Measurements from ENCODE around the gene SERPIND1. TPM values are rescaled to one million over a fixed set of nuclear protein-coding genes. Genes with fewer than 3 reads are reported as not detected.

The SERPIND1 gene
- total RNA-seq, 1 donor from 2014 or later = not detected

- Mint-ChIP-seq H3K36me3 (peaks cover 3% of the 10 kb centered on the region), H3K4me1 (peaks cover 16% of the 10 kb centered on the region), H3K4me3 (no peak overlapping the region), H3K27ac (no peak overlapping the region), H3K9me3 (no peaks in the 10 kb centered on the region), H3K27me3 (ENCODE audit: low read depth) (no peaks in the 10 kb centered on the region)
- DNase-seq (ENCODE audit: low spot score in 2 of 2, unreplicated experiment in 2 of 2) = no peak
- TF ChIP-seq, protein P1, sequence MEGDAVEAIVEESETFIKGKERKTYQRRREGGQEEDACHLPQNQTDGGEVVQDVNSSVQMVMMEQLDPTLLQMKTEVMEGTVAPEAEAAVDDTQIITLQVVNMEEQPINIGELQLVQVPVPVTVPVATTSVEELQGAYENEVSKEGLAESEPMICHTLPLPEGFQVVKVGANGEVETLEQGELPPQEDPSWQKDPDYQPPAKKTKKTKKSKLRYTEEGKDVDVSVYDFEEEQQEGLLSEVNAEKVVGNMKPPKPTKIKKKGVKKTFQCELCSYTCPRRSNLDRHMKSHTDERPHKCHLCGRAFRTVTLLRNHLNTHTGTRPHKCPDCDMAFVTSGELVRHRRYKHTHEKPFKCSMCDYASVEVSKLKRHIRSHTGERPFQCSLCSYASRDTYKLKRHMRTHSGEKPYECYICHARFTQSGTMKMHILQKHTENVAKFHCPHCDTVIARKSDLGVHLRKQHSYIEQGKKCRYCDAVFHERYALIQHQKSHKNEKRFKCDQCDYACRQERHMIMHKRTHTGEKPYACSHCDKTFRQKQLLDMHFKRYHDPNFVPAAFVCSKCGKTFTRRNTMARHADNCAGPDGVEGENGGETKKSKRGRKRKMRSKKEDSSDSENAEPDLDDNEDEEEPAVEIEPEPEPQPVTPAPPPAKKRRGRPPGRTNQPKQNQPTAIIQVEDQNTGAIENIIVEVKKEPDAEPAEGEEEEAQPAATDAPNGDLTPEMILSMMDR (IDR thresholded peaks at IDR 0.05; ENCODE audit: unreplicated experiment) = no peak
Observed at GRCh38 chr22:20774882-20775281, 969 bp downstream of the SERPIND1 start.

- TF ChIP-seq, protein P1 (IDR thresholded peaks at IDR 0.05; ENCODE audit: unreplicated experiment) = no peak
- H3K27ac Mint-ChIP-seq = no peak overlapping the region
- DNase-seq (ENCODE audit: low spot score in 2 of 2, unreplicated experiment in 2 of 2) = no peak
- H3K27me3 Mint-ChIP-seq (ENCODE audit: low read depth) = no peaks in the 10 kb centered on the region
- H3K36me3 Mint-ChIP-seq = peaks cover 3% of the 10 kb centered on the region
- H3K4me1 Mint-ChIP-seq = peaks cover 16% of the 10 kb centered on the region
- no peaks in the 10 kb centered on the region for H3K9me3 Mint-ChIP-seq
- H3K4me3 Mint-ChIP-seq = no peak overlapping the region
Observed at GRCh38 chr22:20775342-20775895, 1.5 kb downstream of the SERPIND1 start.

DNA sequence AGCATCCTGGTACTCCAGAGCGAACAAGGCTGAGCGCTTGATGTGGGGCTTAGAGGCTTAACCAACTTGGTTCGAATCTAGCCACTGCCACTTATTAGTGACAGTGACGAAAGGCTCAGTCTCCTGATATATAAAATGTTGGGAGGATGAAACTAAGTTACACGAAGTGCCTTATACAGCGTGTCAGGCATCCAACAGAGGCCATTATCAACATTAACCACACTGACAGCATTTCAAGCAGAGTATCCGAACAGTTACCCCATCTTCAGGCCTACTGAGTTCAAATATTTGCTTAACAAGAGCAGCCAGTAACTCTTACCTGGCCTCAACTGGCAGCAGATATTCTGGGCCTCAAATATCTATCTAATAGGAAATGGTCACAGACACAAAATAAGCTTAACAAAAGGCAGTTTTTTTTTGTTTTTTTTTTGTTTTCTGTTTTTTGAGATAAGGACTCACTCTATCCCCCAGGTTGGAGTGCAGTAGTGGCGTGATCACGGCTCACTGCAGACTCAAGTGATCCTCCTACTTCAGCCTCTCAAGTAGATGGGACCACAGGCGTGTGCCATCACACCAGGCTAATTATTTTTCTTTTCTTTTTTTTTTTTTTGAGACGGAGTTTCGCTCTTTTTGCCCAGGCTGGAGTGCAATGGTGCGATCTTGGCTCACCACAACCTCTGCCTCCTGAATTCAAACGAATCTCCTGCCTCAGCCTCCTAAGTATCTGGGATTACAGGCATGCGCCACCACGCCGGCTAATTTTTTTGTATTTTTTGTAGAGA is 2.9 kb downstream of the SERPIND1 start:
- peaks cover 3% of the 10 kb centered on the region for H3K36me3 Mint-ChIP-seq
- no peaks in the 10 kb centered on the region for H3K27me3 Mint-ChIP-seq (ENCODE audit: low read depth)
- no peak overlapping the region for H3K27ac Mint-ChIP-seq
- H3K4me3 Mint-ChIP-seq = no peak overlapping the region
- TF ChIP-seq, protein P1 (IDR thresholded peaks at IDR 0.05; ENCODE audit: unreplicated experiment) = no peak
- no peaks in the 10 kb centered on the region for H3K9me3 Mint-ChIP-seq
- H3K4me1 Mint-ChIP-seq = peaks cover 16% of the 10 kb centered on the region
- no peak for DNase-seq (ENCODE audit: low spot score in 2 of 2, unreplicated experiment in 2 of 2)

DNA sequence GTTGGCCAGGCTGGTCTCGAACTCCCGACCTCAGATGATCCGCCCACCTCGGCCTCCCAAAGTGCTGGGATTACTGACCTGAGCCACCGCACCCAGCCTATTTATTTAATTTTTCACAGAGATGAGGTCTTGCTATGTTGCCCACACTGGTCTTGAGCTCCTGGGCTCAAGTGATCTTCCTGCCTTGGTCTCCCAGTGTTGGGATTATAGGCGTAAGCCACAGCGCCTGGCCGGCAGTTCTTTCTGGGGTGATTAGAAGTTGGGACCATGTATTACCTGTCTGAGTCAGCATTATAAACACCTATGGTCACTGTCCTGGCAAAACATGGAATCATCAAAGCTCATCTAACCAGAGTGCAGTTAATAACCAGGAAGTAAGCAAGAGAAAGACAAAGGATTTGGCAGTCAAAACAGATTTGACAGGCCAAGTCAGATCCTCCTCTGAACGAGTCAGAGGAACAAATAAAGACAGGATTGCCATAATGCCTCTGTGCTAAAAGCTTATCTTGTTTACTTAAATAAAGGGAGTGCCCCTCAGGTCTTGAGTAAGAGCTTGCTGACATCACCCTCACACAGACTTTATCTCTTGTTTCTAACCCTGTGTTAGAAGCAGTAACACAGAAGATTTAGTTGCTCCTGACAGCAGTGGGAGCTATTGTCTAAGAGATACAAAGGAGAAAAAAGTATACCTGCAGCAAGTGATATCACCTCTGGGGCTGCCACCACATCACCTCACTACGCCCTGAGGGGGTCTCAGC is 3.7 kb downstream of the SERPIND1 start:
- H3K36me3 Mint-ChIP-seq = peaks cover 3% of the 10 kb centered on the region
- no peak for DNase-seq (ENCODE audit: low spot score in 2 of 2, unreplicated experiment in 2 of 2)
- peak overlapping the region; percentile 76 for H3K27ac Mint-ChIP-seq
- no peaks in the 10 kb centered on the region for H3K27me3 Mint-ChIP-seq (ENCODE audit: low read depth)
- no peak overlapping the region for H3K4me3 Mint-ChIP-seq
- H3K4me1 Mint-ChIP-seq = peaks cover 16% of the 10 kb centered on the region
- TF ChIP-seq, protein P1 (IDR thresholded peaks at IDR 0.05; ENCODE audit: unreplicated experiment) = no peak
- H3K9me3 Mint-ChIP-seq = no peaks in the 10 kb centered on the region

- Mint-ChIP-seq H3K4me1 (peaks cover 16% of the 10 kb centered on the region), H3K27ac (peak overlapping the region; percentile 23), H3K9me3 (no peaks in the 10 kb centered on the region), H3K4me3 (no peak overlapping the region), H3K36me3 (peaks cover 3% of the 10 kb centered on the region), H3K27me3 (ENCODE audit: low read depth) (no peaks in the 10 kb centered on the region)
- TF ChIP-seq, protein P1 (IDR thresholded peaks at IDR 0.05; ENCODE audit: unreplicated experiment) = no peak
- no peak for DNase-seq (ENCODE audit: low spot score in 2 of 2, unreplicated experiment in 2 of 2)
Observed at GRCh38 chr22:20779014-20779817, 5.3 kb downstream of the SERPIND1 start.

Data from mesothelial cell of epicardium (in vitro differentiated cells).